ENCODE data around the gene FGFR4.
A peak's percentile ranks its signal among the peaks of the same experiment; 100 is the strongest.
"Not testable (repeated sequence)": the region's sequence is repeated elsewhere in the genome, so short reads cannot be mapped to it uniquely, and the experiment has no call there.

The FGFR4 gene

DNA sequence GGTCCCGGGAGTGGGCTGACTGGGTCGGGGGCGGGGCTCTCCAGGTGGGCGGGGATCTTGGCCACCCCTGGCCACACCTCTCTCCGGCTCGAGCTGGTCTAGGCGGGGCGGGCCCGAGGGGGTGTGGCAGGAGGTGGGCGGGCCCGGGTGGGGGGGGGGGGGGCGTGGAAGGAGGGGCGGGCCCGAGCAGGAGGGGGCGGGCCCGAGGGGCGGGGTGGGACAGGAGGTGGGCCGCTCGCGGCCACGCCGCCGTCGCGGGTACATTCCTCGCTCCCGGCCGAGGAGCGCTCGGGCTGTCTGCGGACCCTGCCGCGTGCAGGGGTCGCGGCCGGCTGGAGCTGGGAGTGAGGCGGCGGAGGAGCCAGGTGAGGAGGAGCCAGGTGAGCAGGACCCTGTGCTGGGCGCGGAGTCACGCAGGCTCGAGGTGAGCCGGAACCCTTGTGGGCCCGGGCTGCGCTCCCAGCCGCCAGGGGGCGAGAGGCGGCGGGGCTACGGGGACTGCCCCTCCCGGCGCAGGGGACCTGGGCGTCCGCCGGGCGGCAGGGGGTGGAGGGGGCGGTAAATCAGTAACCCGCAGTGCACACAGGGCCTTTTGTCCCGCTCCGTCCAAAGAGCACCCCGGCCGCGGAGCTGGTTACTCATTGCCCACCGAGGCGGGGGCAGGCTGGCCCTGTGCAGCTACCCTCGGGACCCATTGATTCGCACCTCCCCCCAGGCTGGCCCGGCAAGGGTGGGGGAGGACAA, at the start of gene FGFR4:
Gene FGFR4 (plus strand): TSS at position 262 of the 744 bp plus-strand sequence. CDS start 2,688 bp downstream, outside the sequence.
- DNase-seq: peak; percentile 28

DNA sequence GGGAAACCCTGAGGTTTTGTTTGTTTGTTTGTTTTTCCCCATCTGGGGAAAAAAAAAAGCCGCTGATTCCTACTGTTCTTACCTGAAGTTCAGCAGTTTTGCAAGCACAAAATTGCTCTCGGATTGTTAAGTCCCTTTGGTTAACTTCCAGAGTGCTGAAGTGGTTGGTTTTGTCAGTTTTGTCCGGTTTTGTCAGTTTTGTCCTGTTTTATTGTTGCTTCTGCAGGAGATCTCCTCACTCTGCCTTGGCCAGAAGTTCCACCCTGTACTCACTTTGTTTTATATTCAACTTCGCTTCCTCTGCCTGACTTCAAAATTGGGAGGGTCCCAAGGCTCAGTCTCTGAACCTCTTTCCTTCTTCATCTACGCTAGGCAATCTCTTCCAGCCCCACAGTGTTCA, 49.8 kb upstream of the FGFR4 start:
- no peak for DNase-seq

DNA sequence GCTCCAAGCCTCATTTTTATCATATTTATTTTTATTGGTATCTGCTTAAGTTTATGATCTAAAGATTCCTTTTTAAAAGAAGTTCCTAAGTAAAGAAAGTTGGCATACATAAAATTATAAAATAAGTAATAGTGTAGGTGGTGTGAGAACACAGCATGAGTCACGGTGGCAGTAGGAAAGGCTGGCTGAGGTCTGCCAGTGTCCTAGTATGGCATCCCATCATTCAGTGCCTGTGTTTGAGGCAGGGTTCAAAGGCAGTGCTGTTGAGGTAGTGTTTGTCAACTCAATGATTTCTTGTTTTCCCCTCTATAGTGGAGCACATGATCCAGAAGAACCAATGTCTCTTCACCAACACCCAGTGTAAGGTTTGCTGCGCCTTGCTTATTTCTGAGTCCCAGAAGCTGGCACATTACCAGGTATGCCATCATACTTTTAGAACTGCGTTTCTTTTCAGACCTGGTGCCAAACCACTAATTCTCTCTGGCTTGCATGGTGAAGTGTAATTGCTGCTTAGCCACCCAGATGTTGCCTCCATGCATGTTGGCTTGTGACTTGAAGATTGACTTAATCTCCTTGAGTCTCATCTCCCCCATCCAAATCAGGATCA, 45.8 kb upstream of the FGFR4 start:
- no peak for DNase-seq

DNA sequence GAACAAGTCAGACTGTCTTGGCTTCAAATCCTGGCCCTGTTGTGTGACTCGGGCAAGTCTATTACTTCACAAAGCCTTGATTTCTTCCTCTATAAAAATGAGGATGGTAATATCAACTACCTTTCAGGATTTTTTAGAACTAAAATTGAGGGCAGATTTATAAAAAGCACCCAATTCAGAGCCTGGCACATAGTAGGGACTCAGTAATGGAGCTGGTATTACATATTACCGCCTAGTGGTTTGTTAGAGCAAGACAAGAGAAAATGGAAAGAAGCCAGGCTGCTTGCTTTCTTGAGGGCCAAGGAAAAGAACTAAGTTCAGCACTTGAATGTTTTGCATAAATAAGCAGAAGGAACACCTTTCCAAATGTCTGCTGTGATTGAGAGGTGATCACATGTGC, 44.8 kb upstream of the FGFR4 start:
- DNase-seq: no peak

GRCh38 chr5:177043114-177043513, 43.6 kb upstream of the FGFR4 start:
- no peak for DNase-seq

DNA sequence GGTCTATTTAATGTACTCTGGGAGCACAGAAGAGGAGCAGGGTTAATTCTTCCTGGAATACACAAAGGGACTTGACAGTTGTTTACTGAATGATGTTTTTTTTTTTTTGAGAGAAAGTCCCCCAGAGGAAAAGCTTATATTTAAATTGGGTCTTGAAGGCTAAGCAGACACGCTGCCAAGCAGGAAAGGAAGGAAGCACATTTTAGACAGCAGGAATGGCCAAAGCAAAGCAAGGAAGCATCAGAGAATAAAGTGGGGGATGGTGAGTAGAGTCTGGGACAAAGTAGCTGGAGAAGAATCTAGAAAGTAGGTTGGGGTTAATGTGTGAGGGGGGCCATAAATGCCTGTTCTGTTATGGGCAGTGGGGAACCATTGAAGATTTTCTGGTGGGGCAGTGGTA, 42.8 kb upstream of the FGFR4 start:
- no peak for DNase-seq

GRCh38 chr5:177044641-177045040, 42.1 kb upstream of the FGFR4 start:
- DNase-seq: no peak

GRCh38 chr5:177045631-177046030, 41.1 kb upstream of the FGFR4 start:
- no peak for DNase-seq

DNA sequence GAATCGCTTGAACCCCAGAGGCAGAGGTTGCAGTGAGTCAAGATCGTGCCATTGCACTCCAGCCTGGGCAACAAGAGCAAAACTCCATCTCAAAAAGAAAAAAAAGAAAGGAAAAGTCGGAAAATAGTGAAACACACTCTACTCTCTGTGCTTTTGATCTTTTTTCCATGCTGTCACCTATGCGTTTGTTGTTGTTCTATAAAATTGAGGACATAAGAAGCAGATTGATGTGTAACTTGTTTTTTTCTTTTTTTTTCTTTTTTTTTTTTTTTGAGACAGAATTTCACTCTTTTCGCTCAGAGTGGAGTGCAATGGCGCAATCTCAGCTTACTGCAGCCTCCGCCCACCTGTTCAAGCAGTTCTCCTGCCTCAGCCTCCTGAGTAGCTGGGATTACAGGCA, 38.2 kb upstream of the FGFR4 start:
- not testable (repeated sequence) for DNase-seq

- no peak for DNase-seq
Observed at GRCh38 chr5:177049285-177049684, 37.4 kb upstream of the FGFR4 start.

DNA sequence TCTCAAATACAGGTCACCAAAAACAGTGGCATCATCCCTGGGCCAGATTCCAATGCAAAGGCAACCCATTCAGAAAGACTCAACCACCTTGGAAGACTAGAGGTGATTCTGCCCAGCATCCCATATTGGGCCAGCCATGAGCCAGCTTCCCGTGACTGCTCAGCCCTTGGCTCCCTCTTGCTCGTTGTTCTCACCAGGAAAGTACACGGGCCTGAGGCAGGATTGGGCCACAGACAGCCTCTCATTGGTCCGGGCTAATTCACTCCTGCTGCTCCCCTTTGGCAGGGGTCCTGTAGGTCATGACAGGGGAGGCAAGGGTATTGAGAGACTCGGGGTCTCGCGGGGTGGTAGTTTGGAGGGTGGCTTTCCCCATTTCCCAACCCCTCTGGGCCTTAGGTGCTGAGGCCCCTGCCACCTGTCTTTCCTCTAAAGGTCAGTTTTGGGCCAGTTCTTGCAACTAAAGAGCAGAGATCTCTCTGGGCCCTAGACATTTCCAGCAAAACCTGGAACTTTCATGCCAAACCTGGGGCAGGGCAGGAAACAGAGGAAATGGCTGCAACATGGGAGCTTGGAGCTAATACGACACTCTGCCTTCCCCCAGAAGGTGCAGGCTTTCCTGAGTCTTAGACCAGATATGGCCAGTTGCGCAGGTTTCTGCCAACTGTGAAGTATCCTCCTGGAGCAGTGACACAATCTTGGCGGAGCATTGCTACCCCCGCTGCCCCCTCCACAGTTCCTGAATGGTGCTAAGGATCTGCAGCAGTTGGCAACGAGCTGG, 22.0 kb upstream of the FGFR4 start:
- no peak for DNase-seq

- DNase-seq: no peak
Observed at GRCh38 chr5:177065491-177065890, 21.2 kb upstream of the FGFR4 start.

DNA sequence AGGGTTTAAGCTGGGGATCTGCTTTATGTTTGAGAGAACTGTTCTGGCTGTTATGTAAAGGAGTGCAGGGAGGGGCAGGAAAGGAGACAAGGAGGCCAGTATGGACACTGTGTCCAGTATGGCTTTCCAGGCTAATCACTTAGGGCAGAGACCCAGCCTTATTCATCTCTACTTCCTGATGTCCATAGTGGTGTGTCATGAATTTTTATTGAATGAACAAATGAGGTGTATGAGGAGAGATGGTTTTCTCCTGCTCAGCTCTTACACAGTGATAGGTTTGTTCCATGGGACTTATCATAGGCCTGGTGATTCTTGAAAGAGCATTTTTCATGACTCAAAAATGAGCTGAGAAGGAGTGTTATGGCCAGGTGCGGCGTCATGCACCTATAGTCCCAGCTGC, 20.5 kb upstream of the FGFR4 start:
- DNase-seq: no peak

DNA sequence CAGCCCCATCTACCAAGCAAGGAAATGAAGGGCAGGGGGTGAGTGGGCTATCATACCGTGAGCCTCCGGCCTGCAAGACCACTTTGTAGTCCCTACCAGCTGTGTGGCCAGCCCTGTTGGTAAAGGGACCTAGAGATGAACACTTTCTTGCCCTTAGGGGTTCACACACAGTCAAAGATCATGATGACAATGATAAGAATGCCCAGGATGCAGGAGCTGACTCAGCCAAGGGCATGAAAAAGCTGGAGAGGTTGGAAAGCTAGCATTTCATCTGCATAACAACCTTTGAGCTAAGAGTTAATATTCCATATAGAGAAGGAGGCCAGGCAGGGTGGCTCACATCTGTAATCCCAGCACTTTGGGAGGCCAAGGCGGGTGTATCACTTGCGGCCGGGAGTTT, 19.2 kb upstream of the FGFR4 start:
- no peak for DNase-seq

DNA sequence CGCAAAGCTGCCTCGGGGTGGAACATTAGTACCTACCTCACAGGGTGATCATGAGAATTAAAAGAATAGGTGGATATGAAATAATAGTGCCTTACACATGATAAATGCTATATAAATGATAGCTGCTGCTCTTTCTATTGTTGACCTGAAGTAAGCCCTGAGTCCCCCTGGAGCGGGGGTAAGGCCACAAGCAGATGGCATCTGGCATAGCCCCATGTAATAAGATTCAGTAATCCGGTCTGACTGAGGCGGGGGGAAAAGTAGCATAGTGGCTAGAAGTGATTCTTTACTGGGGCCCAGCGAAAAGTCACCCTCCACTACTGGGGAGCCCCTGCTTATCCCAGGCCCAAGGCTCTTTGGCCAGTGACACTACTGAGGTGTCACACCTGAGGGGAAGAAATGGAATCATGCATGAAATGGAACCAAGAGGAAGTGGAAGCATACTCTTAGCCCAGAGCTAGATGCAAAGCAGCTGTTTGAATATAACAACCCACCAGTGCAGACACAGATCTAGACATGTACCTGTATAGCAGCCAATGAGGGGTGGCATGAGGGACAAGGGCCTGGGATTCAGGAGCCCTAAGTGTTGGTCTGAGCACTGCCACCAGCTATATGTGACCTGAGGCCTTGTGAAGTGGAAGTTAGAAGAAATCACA, 16.1 kb upstream of the FGFR4 start:
- DNase-seq: no peak

DNA sequence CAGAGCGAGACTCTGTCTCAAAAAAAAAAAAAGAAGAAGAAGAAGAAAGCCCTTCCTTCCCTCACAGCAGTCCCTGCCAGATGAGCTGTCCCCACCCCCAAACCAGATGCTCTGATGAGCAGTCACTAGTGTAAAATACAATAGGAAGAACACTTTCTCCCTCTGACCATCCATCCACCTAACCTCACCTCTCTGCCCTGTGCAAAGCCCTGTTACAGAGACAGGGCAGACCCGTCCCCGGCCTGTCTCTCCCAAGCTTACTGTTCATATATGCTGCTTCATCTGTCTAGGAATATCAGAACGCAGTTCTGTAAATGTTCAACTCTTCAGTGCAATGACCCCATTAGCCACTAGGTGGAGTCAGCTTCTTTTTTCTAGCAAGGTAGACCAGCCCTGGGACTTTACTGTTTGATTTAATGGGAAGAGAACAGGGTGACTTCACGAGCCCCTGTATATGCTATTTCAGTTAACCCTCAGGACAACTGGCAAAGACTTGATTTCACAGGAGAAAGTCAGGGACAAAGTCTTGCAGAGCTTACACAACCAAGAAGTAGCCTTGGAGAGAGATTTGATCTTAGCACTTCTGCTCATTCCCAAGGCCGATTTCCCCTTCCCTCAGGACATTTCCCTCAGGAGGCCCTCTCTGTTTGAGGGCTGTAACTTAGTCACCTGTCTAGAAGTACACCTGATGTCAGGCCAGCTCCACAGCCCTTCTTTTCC, 14.9 kb upstream of the FGFR4 start:
- DNase-seq: peak; percentile 48

- DNase-seq: no peak
Observed at GRCh38 chr5:177077335-177077734, 9.4 kb upstream of the FGFR4 start.

- no peak for DNase-seq
Observed at GRCh38 chr5:177079606-177080005, 7.1 kb upstream of the FGFR4 start.

DNA sequence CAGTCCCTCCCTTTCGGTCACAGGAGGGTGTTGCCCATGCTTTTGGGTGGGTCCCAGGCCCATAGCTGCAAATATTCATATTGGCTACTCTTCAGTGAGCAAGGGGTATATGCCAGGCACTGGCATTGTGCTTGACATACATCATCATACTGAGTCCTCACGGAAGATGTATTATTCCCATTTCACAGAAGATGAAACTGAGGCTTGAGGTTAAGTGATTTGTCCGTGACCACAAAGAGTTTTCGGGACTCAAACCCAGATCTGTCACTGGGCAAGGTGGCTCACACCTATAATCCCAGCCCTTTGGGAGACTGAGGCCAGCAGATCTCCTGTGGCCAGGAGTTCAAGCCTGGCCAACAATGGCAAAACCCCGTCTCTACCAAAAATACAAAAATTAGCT, 6.5 kb upstream of the FGFR4 start:
- DNase-seq: no peak

DNA sequence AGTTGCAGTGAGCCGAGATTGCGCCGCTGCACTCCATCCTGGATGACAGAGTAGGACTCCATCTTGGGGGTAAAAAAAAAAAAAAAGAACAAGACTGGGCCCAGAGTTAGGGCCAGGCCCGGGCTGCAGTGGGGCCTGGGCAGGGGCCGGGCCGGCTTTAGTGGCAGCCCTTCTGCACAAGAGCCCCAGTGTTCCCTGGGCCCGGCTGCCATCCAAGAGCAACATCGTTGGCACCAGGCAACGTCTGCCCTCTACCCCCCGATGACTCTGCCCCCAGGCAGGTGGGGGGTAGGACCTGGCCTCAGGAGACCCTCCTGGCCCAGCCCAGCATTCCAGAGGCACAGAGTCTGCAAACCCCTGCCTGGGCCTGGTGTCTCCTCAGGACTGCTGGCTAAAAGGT, 4.9 kb upstream of the FGFR4 start:
- DNase-seq: no peak

DNA sequence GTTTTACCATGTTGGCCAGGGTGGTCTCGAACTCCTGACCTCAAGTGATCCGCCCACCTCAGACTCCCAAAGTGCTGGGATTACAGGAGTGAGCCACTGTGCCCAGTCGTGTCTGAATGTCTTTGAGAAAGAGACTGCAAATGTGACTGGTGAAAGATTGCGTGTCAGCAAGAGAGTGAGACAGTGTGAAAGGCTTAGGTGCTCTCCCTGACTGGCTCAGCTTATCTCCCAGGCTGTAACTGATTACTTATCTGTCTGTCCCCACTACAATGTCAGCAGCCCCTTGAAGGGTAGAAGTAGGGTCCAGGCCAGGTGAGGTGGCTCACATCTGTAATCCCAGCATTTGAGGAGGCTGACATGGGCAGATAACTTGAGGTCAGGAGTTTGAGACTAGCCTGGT, 3.4 kb upstream of the FGFR4 start:
- DNase-seq: no peak

- DNase-seq: no peak
Observed at GRCh38 chr5:177084175-177084574, 2.5 kb upstream of the FGFR4 start.

Measured in NCI-H1105 (cell line).